ENCODE data around the gene R3HDM2.

DNA sequence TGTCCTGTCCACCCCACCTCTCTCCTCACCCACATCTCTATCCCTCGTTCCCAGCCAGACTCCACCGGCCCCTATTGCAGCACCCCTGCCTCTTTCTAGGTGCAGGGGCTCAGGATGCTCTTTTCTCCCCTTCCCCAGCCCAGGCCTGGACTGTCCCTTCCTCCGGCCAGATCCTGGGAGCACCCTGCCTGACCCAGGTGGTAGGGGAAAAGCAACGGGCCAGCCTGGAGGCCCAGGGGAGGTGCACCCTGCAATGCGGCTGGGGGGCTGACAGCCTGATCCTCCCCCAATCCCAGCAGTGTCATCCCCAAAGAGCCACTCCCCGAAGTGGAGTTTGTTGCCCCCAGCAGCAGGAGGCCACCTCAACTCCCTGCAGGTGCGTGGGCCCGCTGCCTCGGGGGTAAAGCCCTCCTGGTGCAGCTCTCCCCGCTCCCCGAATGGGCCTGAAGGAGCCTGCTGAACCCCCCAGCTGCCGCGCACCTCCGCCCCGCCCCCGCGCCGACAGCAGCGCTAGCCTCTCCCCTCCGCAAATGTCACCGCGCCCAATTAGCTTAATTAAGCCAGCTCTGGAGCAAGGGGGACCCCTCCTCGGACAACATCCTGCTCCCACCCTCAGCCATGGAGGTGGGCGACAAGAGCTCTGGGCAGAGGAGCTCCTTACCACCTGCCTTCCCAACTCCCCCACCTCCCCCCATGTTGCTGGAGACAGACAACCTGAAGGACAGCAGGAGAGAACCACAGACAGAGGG is 209.5 kb downstream of the R3HDM2 start:
- TF ChIP-seq, protein P1, sequence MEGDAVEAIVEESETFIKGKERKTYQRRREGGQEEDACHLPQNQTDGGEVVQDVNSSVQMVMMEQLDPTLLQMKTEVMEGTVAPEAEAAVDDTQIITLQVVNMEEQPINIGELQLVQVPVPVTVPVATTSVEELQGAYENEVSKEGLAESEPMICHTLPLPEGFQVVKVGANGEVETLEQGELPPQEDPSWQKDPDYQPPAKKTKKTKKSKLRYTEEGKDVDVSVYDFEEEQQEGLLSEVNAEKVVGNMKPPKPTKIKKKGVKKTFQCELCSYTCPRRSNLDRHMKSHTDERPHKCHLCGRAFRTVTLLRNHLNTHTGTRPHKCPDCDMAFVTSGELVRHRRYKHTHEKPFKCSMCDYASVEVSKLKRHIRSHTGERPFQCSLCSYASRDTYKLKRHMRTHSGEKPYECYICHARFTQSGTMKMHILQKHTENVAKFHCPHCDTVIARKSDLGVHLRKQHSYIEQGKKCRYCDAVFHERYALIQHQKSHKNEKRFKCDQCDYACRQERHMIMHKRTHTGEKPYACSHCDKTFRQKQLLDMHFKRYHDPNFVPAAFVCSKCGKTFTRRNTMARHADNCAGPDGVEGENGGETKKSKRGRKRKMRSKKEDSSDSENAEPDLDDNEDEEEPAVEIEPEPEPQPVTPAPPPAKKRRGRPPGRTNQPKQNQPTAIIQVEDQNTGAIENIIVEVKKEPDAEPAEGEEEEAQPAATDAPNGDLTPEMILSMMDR (IDR thresholded peaks at IDR 0.05), result no peak
- TF ChIP-seq EP300 (IDR thresholded peaks at IDR 0.05) (no peak), POLR2A (IDR thresholded peaks at IDR 0.05) (no peak)
